A549 (cell line): ENCODE data around the gene SLC25A52.

ENCODE experiments used
- HOXA7 ChIP-seq: fragments of 250-450 bp; sonication (Bioruptor Pico); IDR thresholded peaks from 2 replicates; pipeline ENCODE4 v1.5.0; 2020; ENCODE audit warnings: mild to moderate bottlenecking, moderate library complexity
- POLR2AphosphoS2 ChIP-seq: conservative IDR thresholded peaks from 2 replicates; pipeline ENCODE4 v1.6.1; 2012; ENCODE audit warnings: low read length, improper control_type of control experiment, inconsistent platforms
- RARB ChIP-seq: fragments of 250-450 bp; sonication (Bioruptor Pico); IDR thresholded peaks from 2 replicates; pipeline ENCODE4 v1.8.0; 2021; ENCODE audit warnings: mild to moderate bottlenecking, moderate library complexity

DNA sequence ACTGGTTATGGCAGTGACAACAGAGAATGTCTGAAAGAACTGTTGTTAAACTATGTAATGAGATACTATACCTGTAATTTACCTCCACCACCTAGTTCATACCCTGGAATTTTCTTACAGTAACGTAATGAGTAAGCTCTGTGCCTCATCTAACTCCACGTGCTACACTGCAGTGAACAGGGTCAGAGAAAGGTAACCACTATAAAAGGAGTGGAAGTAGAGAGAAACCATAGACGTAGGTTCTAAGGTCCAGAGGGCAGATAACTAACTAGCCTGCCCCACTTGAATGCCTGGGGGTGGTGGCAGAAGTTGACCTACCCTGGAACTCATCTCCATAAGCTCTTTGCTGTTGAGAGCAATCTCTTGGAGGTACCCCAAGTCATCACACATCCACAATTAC lies 44.3 kb downstream of the SLC25A52 start:
- TF ChIP-seq RARB (CRISPR knock-in tag): no peak
- no peak for TF ChIP-seq POLR2AphosphoS2
- no peak for TF ChIP-seq HOXA7 (CRISPR knock-in tag)
